ENCODE data around the gene AGL.
"Not testable (repeated sequence)": the region's sequence is repeated elsewhere in the genome, so short reads cannot be mapped to it uniquely, and the experiment has no call there.

AGL gene

DNA sequence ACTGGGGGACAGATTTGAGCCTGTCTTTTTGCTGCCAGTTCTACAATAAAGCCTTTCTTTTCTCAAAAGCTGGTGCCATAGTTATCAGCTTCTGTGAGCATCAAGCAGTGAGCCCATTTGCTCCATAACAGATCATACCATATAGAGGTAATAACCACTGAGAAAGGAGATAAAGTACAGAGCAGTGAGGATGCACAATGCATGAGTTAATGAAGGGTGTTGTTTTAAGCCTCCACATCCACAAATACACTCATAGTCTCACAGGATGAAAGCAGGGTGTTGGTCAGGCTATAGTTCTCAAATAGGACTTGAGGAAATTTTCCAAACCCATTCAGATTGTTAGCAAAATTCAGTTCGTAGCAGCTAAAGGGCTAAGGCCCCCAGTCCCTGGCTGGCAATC, 94.0 kb downstream of the AGL start:
- DNase-seq, result no peak

DNA sequence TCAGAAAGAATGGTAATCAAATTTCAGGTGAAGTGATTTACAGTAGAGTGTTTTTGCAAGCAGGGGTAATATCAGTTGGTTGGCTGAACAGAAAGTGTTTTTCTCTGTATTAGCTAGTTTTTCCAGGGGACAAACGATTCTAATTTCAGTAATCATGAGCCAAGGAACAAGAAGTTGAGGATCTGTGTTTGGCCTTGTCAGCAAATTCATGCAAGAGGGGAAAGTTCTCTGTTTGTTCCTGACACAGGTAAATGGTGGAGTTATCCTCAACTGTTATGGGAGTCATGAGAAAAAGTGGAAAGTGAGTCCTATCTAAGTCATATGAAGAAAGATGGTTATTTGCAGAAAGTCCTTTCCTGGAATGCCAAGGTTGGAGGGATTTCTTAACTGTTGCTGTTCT, 95.0 kb downstream of the AGL start:
- DNase-seq, result no peak

DNA sequence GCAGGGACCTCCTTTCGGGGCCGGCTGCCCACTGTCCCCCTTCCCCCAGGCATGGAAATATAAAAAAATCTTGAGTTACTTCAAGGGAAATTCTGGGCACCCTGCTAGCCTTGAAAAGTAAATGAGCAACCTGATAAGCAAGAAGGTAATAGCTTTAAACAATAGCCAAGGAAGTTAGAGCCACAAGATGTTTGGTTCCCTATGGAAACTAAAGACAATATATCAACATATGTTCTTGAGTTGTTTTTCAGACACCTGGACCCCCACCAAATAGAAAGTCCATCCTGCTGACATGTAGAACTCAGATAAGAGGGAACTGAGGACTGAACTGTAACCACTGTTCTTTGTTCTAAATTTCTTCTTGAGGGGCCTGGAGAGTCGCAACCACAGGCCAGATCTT, 100.3 kb downstream of the AGL start:
- DNase-seq, result no peak

DNA sequence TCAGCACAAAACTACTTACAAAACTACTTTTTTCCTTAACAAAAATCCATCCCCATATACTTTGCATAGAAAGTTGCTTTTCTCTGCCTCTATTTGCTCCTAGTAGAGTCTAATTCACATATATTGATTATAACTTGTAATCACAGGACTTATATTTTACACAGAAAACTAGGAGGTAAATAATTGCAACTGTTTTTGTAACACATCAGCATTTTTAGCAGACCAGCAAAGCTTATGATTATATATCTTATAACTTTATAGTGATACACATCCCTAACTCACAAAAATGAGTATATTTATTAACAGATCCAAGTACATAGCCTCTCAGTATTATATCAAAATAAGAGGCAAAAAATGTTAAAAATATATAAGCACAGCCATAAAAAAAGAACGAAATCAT, 102.4 kb downstream of the AGL start:
- DNase-seq, result no peak

DNA sequence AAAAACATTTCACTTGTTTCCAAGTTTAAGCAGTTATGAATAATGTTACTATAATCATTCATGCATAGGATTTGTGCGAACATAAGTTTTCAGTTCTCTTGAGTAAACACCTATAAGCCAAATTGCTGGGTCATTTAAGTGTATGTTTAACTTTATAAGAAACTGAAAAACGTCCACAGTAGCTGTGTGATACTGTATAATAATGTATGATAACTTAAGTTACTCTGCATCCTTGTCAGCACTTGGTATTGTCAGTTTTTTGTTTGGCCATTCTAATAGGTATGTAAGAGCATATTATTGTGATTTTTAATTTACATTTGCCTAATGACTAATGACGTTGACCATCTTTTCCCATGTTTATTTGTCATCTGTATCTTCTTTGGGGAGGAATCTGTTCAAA, 105.2 kb downstream of the AGL start:
- no peak for DNase-seq

DNA sequence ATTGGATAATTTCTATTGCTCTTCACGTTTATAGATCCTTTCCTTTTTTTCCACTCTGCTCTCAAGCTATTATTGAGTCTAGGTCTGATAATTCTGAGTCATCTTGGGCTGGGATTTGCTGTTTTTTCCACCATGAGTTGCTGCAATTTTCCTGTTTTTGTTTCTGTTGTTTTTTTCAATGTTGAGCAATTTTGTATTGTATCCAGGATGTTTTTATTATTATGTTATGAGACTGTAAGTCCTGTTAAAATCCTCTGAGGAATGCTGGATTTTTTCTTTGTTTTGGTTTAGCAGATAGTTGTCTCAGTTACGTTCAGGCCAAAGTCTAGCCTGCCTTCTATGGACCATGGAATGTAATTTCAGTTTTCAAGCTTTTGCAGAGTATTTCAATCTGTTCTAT, 106.6 kb downstream of the AGL start:
- no peak for DNase-seq

DNA sequence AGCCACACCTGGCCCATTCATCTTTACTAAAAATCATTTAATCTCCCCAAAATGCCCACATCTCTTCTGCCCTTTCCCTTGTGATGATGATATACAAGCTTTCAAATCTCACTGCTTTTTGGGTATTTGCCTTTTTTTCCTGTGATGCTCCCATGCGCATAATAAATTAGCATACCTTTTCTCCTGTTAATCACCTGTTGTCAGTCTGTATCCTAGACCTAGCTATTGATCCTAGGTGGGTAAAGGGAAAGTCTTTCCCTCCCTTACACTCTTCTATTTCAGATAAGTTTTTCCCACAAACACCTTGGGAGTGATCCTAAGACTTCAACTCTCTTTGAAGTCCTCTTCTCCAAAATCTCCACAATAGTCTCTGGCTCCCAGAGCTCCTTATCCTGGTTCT, 107.7 kb downstream of the AGL start:
- DNase-seq, result no peak

DNA sequence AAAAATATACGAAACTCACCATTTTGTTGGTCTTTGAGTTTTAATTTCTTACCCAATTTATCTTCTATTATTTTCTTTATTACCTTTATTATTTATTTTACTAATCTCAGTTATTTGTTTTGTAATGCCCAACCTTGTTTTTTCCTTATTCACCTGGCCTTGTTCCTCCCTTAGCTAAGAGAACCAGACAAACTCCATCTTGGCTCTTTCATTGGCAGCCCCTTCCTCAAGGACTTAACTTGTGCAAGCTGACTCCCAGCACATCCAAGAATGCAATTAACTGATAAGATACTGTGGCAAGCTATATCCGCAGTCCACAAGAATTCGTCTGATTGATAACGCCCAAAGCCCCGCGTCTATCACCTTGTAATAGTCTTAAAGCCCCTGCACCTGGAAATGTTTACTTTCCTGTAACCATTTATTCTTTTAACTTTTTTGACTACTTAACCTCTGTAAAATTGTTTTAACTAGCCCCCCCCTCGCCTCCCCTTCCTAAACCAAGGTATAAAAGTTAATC, 109.1 kb downstream of the AGL start:
- not testable (repeated sequence) for DNase-seq

DNA sequence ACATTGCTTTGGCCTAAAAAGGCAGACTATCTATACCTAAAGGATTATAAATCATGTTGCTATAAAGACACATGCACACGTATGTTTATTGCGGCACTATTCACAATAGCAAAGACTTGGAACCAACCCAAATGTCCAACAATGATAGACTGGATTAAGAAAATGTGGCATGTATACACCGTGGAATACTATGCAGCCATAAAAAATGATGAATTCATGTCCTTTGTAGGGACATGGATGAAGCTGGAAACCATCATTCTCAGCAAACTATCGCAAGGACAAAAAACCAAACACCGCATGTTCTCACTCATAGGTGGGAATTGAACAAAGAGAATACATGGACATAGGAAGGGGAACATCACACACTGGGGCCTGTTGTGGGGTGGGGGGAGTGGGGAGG, 110.1 kb downstream of the AGL start:
- DNase-seq, result not testable (repeated sequence)

DNA sequence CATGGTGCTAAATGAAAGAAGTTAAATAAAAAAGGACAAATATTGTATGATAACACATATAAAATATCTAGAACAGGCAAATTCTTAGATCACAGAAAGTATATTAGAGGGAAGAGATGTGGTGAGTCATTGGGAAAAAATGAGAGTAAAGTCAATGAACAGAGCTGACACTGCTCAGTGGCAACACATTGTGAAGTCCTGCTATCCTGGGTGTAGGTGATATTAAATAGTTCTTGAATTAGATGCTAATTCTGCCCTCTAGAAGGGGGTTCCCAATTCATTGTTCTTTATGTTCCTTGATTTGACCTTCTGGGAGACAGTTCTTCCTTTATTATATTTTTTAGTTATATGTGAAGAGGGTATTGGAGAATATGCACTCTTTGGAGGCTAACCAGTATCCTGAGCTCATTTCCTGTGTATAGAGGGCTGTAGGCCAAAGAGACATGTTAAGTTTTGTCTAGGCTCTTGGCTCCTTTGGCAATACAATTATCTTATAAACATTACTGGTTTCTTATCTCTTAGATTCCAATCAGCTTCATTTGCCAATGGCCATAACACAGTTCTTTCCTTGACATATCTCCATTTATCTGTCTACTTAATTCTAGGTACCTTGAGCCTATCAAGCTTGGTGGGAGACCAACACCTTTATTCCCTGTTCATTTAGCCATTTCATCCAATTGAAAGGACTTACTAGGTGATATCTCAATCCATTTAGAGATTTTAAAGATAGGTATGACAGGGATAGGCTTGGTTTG, 113.1 kb downstream of the AGL start:
- DNase-seq, result no peak

DNA sequence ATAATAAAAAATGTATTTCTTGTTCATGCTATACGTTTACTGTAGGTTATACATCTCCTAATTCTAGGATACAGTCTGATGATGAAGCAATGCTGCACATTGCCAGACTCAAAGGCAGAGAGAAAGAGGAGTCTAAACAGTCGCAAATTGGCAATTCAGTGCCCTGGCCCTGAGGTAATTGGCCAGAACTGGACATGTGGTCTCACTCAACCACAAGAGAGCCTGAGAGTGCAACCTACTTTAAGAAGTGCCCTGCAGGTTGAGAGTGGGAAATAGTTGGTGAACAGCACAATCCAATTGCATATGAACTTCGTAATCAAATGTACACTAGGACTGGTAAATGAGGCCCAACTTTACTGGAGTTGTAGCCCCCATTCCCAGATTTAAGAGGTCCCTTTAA, 114.6 kb downstream of the AGL start:
- no peak for DNase-seq

DNA sequence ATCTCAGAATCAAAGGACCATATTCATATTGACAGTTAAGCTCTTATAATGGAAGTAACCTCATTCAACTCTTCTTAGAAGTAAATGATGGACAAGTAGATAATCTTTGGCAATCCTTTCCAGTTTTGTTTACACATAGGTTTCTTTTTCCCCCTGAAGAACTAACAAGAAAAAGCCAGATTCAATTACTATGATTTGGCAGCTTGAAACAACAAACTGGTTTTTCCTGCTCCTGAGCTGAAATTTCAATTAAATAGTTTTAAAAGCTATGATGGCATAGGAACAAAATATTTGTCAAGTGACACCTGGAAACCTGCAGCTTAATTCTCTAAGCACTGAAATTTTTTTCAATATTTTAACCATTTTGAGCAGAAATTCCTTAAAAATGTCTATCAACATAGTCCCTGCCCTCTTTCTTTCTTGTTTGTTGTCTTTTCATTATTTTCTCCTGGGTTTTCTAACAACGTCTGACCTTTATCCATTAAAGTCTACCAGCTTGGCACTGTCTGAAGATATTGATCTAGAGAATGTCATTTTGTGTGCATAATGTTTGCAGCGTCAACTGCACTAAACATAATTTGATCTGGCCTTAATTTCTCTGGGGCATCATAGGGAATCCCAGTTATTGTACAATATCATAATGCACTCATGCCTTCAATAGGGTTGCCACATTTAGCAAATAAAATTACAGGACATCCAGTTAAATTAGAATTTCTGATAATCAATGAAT, 115.7 kb downstream of the AGL start:
- DNase-seq, result no peak

DNA sequence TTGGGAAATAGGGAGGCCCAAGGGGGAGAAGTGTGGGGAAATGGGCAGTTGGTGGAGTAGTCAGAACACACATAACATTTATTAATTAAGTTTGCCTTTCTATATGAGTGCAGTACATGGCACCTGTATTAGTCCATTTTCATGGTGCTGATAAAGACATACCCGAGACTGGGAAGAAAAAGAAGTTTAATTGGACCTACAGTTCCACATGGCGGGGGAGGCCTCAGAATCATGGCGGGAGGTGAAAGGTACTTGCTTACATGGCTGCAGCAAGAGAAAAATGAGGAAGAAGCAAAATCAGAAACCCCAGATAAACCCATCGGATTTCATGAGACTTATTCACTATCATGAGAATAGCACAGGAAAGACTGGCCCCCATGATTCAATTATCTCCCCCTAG, 118.1 kb downstream of the AGL start:
- DNase-seq, result no peak

DNA sequence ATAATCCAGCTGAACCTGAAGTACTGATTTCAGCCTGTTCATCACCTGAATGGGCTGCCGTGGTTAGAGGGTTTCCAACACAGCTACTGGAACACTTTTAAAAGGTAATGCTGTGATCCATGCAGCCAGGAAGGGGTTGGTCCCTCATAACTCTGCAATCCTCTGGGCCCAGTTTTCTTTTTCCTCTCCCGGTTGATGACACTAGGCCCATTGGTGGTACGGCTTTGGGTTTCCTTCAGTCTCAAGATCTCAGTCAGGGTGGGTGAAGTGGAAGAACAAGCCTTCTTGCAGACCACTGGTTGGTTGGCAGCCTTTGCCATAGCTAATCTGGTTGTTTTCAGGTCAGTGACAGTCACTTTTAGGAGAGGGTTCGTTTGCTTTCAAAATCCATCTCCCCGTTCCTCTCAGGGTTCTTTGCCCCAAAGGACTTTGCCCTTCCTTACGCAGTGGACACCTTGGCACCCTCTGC, 119.1 kb downstream of the AGL start:
- DNase-seq, result no peak

DNA sequence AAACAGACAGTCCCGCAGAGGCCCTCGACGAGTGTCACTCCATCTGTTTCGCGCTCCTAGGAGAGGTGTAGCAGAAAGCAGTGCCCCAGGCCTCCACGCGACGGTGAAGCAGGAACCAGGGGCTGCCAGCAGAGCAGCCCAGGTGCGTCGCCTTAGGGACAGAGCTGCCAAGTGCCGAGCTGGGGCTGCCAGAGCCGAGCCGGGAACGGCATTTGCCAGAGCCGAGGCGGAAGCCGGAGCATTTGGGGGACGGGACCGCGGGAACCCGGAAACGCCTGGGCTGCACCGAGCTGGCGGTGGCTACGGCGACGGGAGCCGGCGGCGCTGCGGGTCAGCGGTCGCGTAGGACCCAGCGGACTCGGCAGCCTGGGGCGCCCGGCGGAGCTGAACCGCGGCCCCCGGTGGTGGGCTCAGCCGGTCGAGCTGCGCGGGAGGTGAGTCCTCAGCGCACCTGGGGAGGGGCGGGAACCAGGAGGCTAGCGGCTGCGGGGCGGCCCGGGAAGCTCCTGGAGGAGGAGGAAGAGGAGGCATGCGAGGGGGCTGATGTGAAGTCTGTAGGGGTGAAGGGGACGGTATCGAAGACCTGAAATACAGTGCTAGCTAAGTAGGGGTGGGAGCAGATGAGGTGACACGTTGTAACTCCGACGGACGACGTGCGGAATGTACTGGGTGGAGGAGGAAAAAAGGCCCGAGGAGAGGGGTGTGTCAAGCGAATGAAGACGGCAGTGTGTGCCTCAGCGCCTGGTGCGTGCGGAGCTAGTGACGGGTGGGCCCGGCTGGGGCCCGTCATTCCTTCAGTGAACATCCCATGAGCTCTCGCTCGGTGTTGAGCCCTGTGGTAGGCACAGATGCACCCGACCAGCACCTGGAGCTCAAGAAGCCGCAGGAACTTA, 119.8 kb downstream of the AGL start, which contains the start of gene SLC35A3:
Gene SLC35A3 (plus strand): TSS at position 268 of the 893 bp plus-strand sequence. CDS start 23,559 bp downstream, outside the sequence.
- peak; percentile 75 for DNase-seq

DNA sequence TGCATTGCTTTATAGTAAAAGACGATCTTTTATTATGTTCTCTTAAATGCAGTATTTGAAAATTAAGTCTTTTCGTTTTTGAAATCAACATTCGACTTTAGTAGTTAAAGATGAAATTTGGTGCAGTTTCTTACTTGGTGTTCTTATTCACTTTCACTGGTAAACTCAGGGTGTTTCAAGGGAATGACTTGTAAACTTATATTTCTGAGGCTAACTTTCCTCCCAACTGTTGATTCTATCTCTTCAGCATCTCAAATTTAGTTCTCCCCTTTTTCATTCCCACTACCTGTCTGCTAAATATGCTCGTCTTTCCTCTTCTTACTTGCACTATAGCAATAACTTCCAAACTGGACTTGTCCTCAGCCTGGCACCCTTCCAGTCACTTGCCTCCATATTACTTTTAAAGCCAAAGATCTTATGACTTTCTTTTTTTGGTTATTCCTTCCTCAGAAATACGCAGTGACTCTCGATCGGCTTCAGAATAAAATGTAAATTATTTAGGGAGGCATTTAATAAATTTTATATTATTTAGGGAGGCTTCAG, 120.6 kb downstream of the AGL start:
- DNase-seq, result no peak

DNA sequence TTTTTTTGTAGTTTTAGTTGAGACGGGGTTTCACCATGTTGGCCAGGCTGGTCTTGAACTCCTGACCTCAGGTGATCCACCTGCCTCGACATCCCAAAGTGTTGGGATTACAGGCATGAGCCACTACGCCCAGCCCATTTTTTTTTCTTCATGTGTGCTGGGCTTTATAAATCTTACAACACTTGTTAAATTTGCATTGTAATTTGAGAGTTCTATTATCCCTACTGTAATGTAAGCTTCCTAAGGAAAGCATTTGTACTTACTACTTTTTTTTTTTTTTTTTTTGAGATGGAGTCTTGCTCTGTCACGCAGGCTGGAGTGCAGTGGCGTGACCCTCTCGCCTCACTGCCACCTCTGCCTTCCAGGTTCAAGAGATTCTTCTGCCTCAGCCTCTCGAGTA, 121.9 kb downstream of the AGL start:
- DNase-seq, result not testable (repeated sequence)

Data from activated CD4-positive, alpha-beta T cell treated with anti-CD3 and anti-CD28 coated beads, Interleukin-2, amount 50 U/mL, for 1 hour (primary cell).